HepG2 (cell line): ENCODE measurements around the gene ARHGAP22. TPM values are rescaled to one million over a fixed set of nuclear protein-coding genes. Genes with fewer than 3 reads are reported as not detected.

Source experiments
- ATAC-seq: fragments of 200-7000 bp; cut with Tn5 transposase; 3 replicates; pipeline ENCODE4 v1.9.1; 2020; ENCODE audit warnings: mild to moderate bottlenecking, moderate library complexity
- BruUV-seq: library from RNA; stranded (reverse); fragments of 400-500 nt; replicated peaks from 2 replicates; lab custom pipeline; 2021; lab: Mats Ljungman, UMichigan
- CTCF ChIA-PET: fragments of 300-600 bp; formaldehyde crosslinking; extraction: SDS; loops from one replicate; lab custom pipeline; 2021; ENCODE audit warnings: low total read pairs, inconsistent platforms, low intra/inter-chr PET ratio; lab: Yijun Ruan, JAX
- POLR2A ChIA-PET: fragments of 350-600 bp; sonication (Branson Sonifier 250); formaldehyde crosslinking; loops from one replicate; lab custom pipeline; 2020; ENCODE audit warnings: antibody characterized with exemption, inconsistent platforms; lab: Yijun Ruan, JAX
- DNase-seq: peaks from one replicate; pipeline ENCODE4 v3.0.0-alpha.2; 2015; ENCODE audit warnings: low spot score
- FAIRE-seq: peaks from 3 replicates; lab custom pipeline; 2011; peaks lifted over from hg19 to GRCh38; lab: Jason Lieb, UNC
- H2AFZ ChIP-seq: one replicate; pipeline ENCODE4 v1.6.1; 2011; ENCODE audit warnings: low read length, inconsistent platforms
- H3K27ac ChIP-seq: fragments of 300-600 bp; 3 replicates; pipeline ENCODE4 v1.8.0; 2011; ENCODE audit warnings: mixed run types, mild to moderate bottlenecking, mixed read lengths, low read length, inconsistent platforms; ENCODE audit not compliant: insufficient read depth; ENCODE audit errors: extremely low read length
- H3K27me3 ChIP-seq, 2 experiments: fragments of 200-600 bp in 1 of 2; 2 replicates in 1 of 2; 3 replicates in 1 of 2; pipeline versions ENCODE4 v1.6.0 to v1.8.0; 2011; ENCODE audit warnings: low read length in 2 of 2, mild to moderate bottlenecking in 2 of 2, moderate library complexity in 2 of 2, inconsistent platforms in 1 of 2; ENCODE audit not compliant: insufficient read depth in 2 of 2, control insufficient read depth in 1 of 2
- H3K36me3 ChIP-seq, 2 experiments: fragments of 200-600 bp in 1 of 2; replicated peaks in 1 of 2; 2 replicates in 1 of 2; 3 replicates in 1 of 2; pipeline versions ENCODE4 v1.5.1 to v1.8.0; 2011; ENCODE audit warnings: low read length in 2 of 2, inconsistent platforms in 1 of 2; ENCODE audit not compliant: insufficient read depth in 2 of 2, control insufficient read depth in 1 of 2
- H3K4me1 ChIP-seq: 2 replicates; pipeline ENCODE4 v1.5.1; 2012; ENCODE audit warnings: low read length, inconsistent platforms; ENCODE audit not compliant: insufficient read depth
- H3K4me2 ChIP-seq: 2 replicates; pipeline ENCODE4 v1.6.0; 2011; ENCODE audit warnings: low read depth, low read length, inconsistent platforms
- H3K4me3 ChIP-seq, 3 experiments: fragments of 200-600 bp in 1 of 3; sonication (generic), shearing (Covaris generic) in 1 of 3; replicated peaks in 1 of 3; 2 replicates each; pipeline ENCODE4 v1.5.1; 2011 to 2016; ENCODE audit warnings: low read length in 3 of 3, inconsistent platforms in 2 of 3, low read depth in 2 of 3, mild to moderate bottlenecking in 2 of 3, control low read depth in 1 of 3, mixed read lengths in 1 of 3; ENCODE audit not compliant: insufficient read depth in 1 of 3
- H3K79me2 ChIP-seq: one replicate; pipeline ENCODE4 v1.6.1; 2011; ENCODE audit warnings: low read length, inconsistent platforms; ENCODE audit not compliant: insufficient read depth
- H3K9ac ChIP-seq: 2 replicates; pipeline ENCODE4 v1.6.0; 2011; ENCODE audit warnings: mild to moderate bottlenecking, low read depth, low read length, inconsistent platforms; ENCODE audit not compliant: insufficient read depth
- H3K9me3 ChIP-seq: 2 replicates; pipeline ENCODE4 v1.5.1; 2012; ENCODE audit warnings: mild to moderate bottlenecking, low read length
- H4K20me1 ChIP-seq: 2 replicates; pipeline ENCODE4 v1.6.0; 2011; ENCODE audit warnings: inconsistent platforms, mild to moderate bottlenecking, low read length, moderate library complexity; ENCODE audit not compliant: insufficient read depth
- ATF7 ChIP-seq, 2 experiments: fragments of 450-650 bp in 1 of 2; sonication (generic) in 1 of 2; formaldehyde crosslinking in 1 of 2; IDR thresholded peaks; 2 replicates each; pipeline versions ENCODE4 v1.4.0 to v1.6.1; 2016 to 2020; ENCODE audit warnings: antibody characterized with exemption in 1 of 2, mild to moderate bottlenecking in 1 of 2, missing genetic modification reagents in 1 of 2
- DBP ChIP-seq: sonication (generic); formaldehyde crosslinking; IDR thresholded peaks from 2 replicates; pipeline ENCODE4 v1.4.0; 2020; ENCODE audit warnings: missing genetic modification reagents; ENCODE audit errors: not compliant biosample characterization
- GATAD2A ChIP-seq: IDR thresholded peaks from 2 replicates; pipeline ENCODE4 v1.6.1; 2016
- GTF2F1 ChIP-seq: fragments of 150-350 bp; IDR thresholded peaks from 2 replicates; pipeline ENCODE4 v1.6.1; 2014; ENCODE audit warnings: low read length
- HMGXB4 ChIP-seq, 2 experiments: sonication (generic) in 1 of 2; formaldehyde crosslinking in 1 of 2; IDR thresholded peaks; 2 replicates each; pipeline versions ENCODE4 v1.4.0 to v1.6.1; 2018 to 2020; ENCODE audit warnings: missing genetic modification reagents in 2 of 2, borderline replicate concordance in 1 of 2, low read depth in 1 of 2, mild to moderate bottlenecking in 1 of 2, missing biosample characterization in 1 of 2
- NFATC3 ChIP-seq: sonication (generic); formaldehyde crosslinking; IDR thresholded peaks from 2 replicates; pipeline ENCODE4 v1.5.1; 2020; ENCODE audit warnings: mild to moderate bottlenecking, missing genetic modification reagents
- NR3C1 ChIP-seq: sonication (generic); formaldehyde crosslinking; IDR thresholded peaks from 2 replicates; pipeline ENCODE4 v1.4.0; 2020; ENCODE audit warnings: missing genetic modification reagents
- SALL1 ChIP-seq: sonication (generic); formaldehyde crosslinking; IDR thresholded peaks from 2 replicates; pipeline ENCODE4 v1.8.0; 2022; ENCODE audit warnings: mild to moderate bottlenecking, missing genetic modification reagents
- TP53 ChIP-seq: sonication (generic); formaldehyde crosslinking; conservative IDR thresholded peaks from 2 replicates; pipeline ENCODE4 v1.4.0; 2020; ENCODE audit warnings: missing genetic modification reagents
- ZC3H4 ChIP-seq: sonication (generic); formaldehyde crosslinking; IDR thresholded peaks from 2 replicates; pipeline ENCODE4 v1.4.0; 2020; ENCODE audit warnings: missing genetic modification reagents, borderline replicate concordance
- ZNF333 ChIP-seq: sonication (generic); formaldehyde crosslinking; IDR thresholded peaks from 2 replicates; pipeline ENCODE4 v1.4.0; 2020; ENCODE audit warnings: mild to moderate bottlenecking, missing genetic modification reagents, borderline replicate concordance
- ZNF460 ChIP-seq: sonication (generic); formaldehyde crosslinking; IDR thresholded peaks from 2 replicates; pipeline ENCODE4 v1.5.1; 2020; ENCODE audit warnings: missing genetic modification reagents, mild to moderate bottlenecking, borderline replicate concordance
- ZNF512B ChIP-seq: sonication (generic); formaldehyde crosslinking; IDR thresholded peaks from 2 replicates; pipeline ENCODE4 v1.5.1; 2020; ENCODE audit warnings: missing genetic modification reagents, mild to moderate bottlenecking, borderline replicate concordance
- ZNF550 ChIP-seq: sonication (generic); formaldehyde crosslinking; IDR thresholded peaks from 2 replicates; pipeline ENCODE4 v1.4.0; 2020; ENCODE audit warnings: mild to moderate bottlenecking, missing genetic modification reagents, borderline replicate concordance
- ZNF710 ChIP-seq: sonication (generic); formaldehyde crosslinking; IDR thresholded peaks from 2 replicates; pipeline ENCODE4 v1.5.0; 2020; ENCODE audit warnings: mild to moderate bottlenecking, missing genetic modification reagents, borderline replicate concordance
- ZNF790 ChIP-seq: sonication (generic); formaldehyde crosslinking; IDR thresholded peaks from 2 replicates; pipeline ENCODE4 v1.8.0; 2022; ENCODE audit warnings: missing genetic modification reagents, mild to moderate bottlenecking, borderline replicate concordance
- WGBS: methylation state at CpG from one replicate; pipeline ENCODE4 v1.1.6; 2017; ENCODE audit warnings: low lambda C conversion rate; 5-methylcytosine and 5-hydroxymethylcytosine counted together
- in situ Hi-C: cut with HindIII; loops from 2 replicates; pipeline ENCODE4 v1.10.0; 2017; ENCODE audit warnings: low pct_unique_long_range_greater_than_20kb; ENCODE audit not compliant: extremely low pct_ligation_motif_present
- intact Hi-C: fragments of 100-400 bp; cut with micrococcal nuclease; formaldehyde crosslinking; loops from one replicate; pipeline ENCODE4 v1.10.0; 2022; ENCODE audit not compliant: unreplicated experiment
- polyA plus RNA-seq, 8 experiments: library from polyadenylated mRNA; depleted of rRNA in 3 of 8; stranded (reverse) in 7 of 8; unstranded in 1 of 8; fragments of >200 nt; fragmentation: Illumina TruSeq in 4 of 8; extraction: Trizol in 4 of 8; gene quantifications; 2 replicates each; pipeline versions ENCODE4 v1.2.1 to v1.2.3, GENCODE V29; 2011 to 2016; ENCODE audit warnings: low read depth in 4 of 8, missing spikeins in 1 of 8, mixed read lengths in 1 of 8; ENCODE audit not compliant: insufficient read depth in 1 of 8
- total RNA-seq, 5 experiments: library from RNA; depleted of rRNA; stranded (reverse); fragments of >200 nt; fragmentation: Illumina TruSeq; extraction: Trizol; gene quantifications; 2 replicates each; pipeline ENCODE4 v1.2.3, GENCODE V29; 2016; ENCODE audit warnings: low read depth in 1 of 5

ARHGAP22 gene
- total and polyA plus RNA-seq, 2 of the 13 experiments (the other 11 are each of a cell fraction or from before 2014, with no cell fraction given) = 0.08 to 0.38 TPM

GRCh38 chr10:48533951-48534720, 70.7 kb downstream of the ARHGAP22 start:
- Histone ChIP-seq H3K4me2 (no peak overlapping the region), H3K9ac (no peak overlapping the region), H4K20me1 (no peaks in the 10 kb centered on the region), H3K9me3 (no peaks in the 10 kb centered on the region), H3K27me3 (peaks cover 0 to 9% of the 10 kb centered on the region in 2 experiments; a peak in 1 of 5 replicates), H2AFZ (no peak overlapping the region), H3K4me1 (no peaks in the 10 kb centered on the region), H3K27ac (no peak overlapping the region), H3K4me3 (no peak overlapping the region), H3K79me2 (no peaks in the 10 kb centered on the region), H3K36me3 (no peaks in the 10 kb centered on the region)
- BruUV-seq = no TSS peak
- ChIA-PET CTCF (no interaction called here), POLR2A (no interaction called here)
- intact Hi-C loops (no loop called here), in situ Hi-C loops (no loop called here)
- WGBS = 23% methylated on average over 7 of the region's 8 CpGs
- no peak for DNase-seq
- FAIRE-seq = no peak
- ATAC-seq = no peak
- TF ChIP-seq ZNF790 (no peak), NFATC3 (CRISPR knock-in tag) (no peak), ZNF550 (CRISPR knock-in tag) (no peak), NR3C1 (CRISPR knock-in tag) (no peak), ATF7 (IDR thresholded peaks at IDR 0.05) (no peak), ATF7 (CRISPR knock-in tag; IDR thresholded peaks at IDR 0.05) (no peak), ZC3H4 (no peak), GTF2F1 (no peak), ZNF710 (CRISPR knock-in tag) (no peak), SALL1 (CRISPR knock-in tag) (no peak), GATAD2A (no peak), TP53 (CRISPR knock-in tag) (no peak), ZNF460 (CRISPR knock-in tag) (no peak), ZNF333 (CRISPR knock-in tag) (no peak), HMGXB4 (CRISPR knock-in tag; IDR thresholded peaks at IDR 0.05; ENCODE audit: borderline replicate concordance in 1 of 2, low read depth in 1 of 2) (no peak), ZNF512B (CRISPR knock-in tag) (no peak), DBP (no peak)
